ENCODE measurements around the gene PRKAR2A.
"Not testable (repeated sequence)": the region's sequence is repeated elsewhere in the genome, so short reads cannot be mapped to it uniquely, and the experiment has no call there.

PRKAR2A gene

GRCh38 chr3:48723725-48724124 lies 123.9 kb downstream of the PRKAR2A start:
- no peak for FAIRE-seq

DNA sequence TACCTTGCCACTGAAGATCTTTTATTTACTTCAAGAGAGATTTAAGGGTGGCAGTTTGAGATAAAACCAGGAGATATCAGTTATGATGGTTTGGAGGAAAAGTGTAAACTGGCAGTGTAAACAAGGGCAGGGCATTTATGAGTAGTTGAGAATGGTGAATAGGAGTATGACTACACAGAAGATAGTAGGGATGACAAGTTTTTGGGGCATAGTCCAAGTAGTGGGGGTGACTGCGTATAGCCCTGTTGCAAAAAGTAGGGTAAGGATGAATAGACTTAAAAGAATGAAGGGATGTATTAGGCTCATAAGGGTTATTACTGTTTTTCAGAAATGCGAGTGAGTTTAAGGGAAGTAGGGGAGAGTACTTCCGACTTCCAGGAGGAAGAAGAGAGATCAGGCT lies 124.4 kb downstream of the PRKAR2A start:
- not testable (repeated sequence) for FAIRE-seq

- FAIRE-seq: peak; percentile 98
Observed at GRCh38 chr3:48716982-48717746, 130.5 kb downstream of the PRKAR2A start, which contains the start of gene IP6K2. IP6K2 (minus strand) TSS chr3:48717221; CDS start chr3:48695291, 21,930 bp downstream.

GRCh38 chr3:48716508-48716981 lies 131.1 kb downstream of the PRKAR2A start:
- FAIRE-seq: no peak

DNA sequence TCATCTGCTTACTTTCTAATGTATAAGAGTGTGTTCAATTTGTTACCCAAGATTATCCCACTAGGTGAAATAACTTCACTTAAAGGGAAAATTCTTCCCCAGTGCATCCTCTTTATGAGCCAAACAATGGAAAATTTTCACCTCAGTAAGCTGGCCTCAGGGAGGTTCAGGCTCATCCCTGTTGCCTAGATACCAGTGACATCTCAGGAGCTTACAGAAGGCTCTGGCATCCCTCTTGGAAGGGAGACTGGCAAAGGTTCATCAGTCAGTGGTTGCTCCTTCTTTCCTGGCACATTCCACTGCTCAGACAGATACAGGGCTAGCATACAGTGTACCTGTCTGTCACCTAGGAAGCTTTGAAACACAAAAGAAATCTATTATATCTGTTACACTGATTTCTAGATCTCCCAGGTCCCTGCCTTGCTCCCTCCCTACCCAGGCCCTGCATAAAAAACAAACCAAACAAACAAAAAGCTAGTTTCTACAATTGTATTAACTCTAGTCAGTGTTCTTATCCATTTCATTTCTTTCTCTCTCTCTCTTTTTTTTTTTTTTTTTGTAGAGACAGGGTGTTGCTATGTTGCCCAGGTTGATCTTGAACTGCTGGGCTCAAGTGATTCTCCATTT lies 132.4 kb downstream of the PRKAR2A start:
- no peak for FAIRE-seq

DNA sequence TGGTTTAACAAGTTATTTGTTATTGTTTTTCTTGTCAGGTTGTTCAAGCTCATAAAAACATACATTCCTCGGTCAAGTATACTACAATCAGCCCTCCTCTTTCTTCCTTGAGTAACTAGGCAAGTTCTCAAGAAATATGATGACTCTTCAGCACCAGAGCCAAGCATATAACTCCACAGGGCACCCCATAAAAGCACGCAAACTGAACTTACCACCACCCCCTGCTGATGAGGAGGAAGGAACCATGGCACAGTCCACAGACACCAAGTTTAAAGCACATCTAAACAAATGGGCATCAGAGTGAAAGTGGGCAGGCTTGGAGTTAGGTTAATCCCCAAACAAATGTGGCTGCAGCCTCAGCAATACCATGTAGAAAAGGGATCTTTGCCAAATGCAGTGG lies 135.9 kb downstream of the PRKAR2A start:
- FAIRE-seq: no peak

DNA sequence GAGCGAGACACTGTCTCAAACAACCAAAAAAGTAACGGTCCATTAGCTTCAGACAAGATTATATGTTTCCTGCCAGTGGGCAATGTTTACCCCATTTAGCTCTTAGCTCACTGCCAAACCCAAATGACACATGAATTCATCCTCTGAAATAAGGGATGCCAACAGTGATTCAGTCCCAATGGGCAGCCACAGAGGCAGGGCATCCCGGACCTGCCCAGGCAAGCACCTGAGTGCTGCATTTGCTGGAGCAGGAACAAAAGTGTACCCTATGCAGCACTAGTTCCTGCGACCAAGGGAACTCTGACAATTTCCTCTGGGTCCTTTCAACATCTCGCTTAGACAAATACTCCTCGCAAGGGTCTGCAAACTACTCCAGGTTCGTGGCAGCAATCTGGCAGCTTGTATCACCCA lies 138.6 kb downstream of the PRKAR2A start:
- no peak for FAIRE-seq

DNA sequence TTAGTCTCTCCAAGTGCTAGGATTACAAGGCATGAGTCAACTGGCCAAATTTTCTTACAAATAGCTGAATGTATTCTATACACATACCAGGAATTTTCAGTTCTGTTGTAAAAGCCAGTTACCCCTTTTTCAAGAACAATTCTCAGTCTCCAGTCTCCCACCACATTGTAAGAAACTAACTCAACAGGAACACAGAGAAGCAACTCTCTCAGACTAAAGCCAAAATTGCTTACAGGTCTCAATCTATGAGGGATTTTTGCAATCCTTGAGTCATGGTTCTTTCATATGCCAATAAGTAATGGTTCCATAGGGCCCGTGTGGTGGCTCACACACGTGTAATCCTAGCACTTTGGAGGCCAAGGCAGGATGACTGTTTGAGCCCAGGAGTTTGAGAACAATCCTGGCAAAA lies 139.2 kb downstream of the PRKAR2A start:
- FAIRE-seq: no peak

- no peak for FAIRE-seq
Observed at GRCh38 chr3:48707157-48707556, 140.5 kb downstream of the PRKAR2A start.

DNA sequence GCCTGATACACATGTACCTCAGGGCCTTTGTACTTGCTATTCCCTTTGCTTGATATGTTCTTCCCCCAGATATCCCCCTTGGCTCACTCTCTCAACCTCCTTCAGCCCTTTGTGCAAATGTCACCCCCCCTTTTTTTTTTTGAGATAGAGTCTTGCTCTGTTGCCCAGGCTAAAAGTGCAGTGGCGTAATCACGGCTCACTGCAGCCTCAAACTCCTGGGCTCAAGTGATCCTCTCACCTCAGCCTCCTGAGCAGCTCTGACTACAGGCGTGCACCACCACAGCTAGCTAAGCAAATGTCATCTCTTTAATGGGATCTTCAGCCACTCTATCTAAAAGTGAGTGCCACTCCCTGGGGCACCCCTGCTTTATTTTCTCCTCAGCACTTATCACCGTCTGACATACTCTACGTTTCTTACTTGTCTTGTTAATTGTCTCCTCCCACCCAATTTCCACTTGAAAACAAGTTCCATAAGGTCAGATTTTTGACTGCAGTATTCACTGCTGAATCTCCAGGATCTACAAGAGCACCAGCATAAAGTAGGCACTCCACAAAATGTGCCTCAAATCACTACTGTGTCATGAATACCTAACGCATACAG lies 145.3 kb downstream of the PRKAR2A start:
- FAIRE-seq: no peak

- no peak for FAIRE-seq
Observed at GRCh38 chr3:48700731-48701405, 146.8 kb downstream of the PRKAR2A start.

DNA sequence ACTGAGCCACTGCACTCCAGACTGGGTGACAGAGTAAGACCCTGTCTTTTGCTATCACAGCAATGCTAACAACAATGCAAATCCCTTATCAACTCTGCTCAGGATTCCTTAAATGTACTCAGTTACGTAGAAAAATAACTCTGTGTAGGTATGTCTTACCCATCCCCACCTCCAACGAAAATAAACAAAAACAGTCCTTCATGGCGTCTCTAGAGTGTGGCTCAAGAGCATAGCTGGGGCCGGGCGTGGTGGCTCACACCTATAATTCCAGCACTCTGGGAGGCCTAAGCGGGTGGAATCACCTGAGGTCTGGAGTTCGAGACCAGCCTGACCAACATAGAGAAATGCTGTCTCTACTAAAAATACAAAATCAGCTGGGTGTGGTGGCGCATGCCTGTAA lies 148.8 kb downstream of the PRKAR2A start:
- no peak for FAIRE-seq

GRCh38 chr3:48697952-48698351 lies 149.7 kb downstream of the PRKAR2A start:
- FAIRE-seq: peak; percentile 88

- no peak for FAIRE-seq
Observed at GRCh38 chr3:48696601-48697000, 151.1 kb downstream of the PRKAR2A start.

All from G401.6 (cell line).